ENCODE data around the gene TMEM190.

TMEM190 gene

DNA sequence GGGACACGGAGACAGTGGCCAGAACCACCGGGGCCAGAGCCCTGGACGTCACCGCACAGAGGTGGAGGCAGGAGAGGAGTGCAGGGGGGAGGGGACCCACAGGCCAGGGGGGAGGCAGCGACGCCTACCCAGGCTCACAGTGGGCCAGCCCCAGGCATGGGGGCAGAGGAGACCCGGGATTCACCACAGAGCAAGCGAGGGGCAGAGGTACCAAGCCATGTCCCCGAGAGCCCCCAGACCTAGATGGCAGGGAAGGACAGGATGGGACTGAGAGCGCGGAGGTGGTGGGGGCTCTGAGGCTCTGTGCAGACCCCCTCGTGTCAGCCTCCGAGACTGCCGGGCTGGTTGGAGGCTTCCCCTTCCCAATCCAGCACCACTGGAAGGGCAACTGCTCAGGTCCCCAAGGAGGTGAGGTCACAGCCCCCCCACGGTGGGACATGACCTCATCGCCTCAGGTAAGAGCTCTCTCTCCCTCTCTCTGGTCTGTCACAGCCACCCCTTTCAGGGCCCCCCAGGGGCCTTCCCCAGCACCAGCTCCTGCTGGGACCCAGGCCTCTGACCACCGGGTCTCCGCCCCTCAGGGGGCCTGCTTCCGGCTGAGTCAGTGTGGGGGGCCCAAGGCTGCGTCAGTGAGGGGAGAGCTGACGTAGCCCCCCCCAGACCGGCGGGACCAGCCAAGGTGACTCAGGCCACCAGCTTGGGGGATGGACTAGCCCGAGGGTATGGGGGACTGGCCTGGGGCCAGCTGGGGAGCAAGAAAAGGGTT lies 4.1 kb upstream of the TMEM190 start:
- no peak for DNase-seq

DNA sequence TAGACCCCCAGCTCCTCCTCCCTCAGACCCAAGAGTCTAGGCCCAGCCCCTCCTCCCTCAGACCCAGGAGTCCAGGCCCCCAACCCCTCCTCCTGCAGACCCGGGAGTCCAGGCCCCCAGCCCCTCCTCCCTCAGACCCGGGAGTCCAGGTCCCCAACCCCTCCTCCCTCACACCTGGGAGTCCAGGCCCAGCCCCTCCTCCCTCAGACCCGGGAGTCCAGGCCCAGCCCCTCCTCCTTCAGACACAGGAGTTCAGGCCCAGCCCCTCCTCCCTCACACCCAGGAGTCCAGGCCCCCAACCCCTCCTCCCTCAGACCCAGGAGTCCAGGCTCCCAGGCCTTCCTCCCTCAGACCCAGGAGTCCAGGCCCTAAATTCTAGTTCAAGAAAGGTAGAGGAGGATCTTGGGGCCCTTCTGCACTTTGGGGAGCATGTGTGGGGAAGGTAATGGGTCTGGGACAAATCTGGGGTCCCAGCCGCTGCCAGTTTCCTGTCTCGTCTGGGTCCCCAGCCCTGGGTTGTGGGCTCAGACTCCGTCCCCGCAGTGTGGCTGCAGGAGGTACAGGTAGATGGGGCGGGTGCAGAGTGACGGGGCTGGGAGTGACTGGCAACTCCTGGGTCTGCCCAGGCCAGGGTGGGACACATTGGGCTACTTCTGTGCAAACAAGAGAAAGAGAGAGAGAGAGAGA lies 3.2 kb upstream of the TMEM190 start:
- no peak for DNase-seq

DNA sequence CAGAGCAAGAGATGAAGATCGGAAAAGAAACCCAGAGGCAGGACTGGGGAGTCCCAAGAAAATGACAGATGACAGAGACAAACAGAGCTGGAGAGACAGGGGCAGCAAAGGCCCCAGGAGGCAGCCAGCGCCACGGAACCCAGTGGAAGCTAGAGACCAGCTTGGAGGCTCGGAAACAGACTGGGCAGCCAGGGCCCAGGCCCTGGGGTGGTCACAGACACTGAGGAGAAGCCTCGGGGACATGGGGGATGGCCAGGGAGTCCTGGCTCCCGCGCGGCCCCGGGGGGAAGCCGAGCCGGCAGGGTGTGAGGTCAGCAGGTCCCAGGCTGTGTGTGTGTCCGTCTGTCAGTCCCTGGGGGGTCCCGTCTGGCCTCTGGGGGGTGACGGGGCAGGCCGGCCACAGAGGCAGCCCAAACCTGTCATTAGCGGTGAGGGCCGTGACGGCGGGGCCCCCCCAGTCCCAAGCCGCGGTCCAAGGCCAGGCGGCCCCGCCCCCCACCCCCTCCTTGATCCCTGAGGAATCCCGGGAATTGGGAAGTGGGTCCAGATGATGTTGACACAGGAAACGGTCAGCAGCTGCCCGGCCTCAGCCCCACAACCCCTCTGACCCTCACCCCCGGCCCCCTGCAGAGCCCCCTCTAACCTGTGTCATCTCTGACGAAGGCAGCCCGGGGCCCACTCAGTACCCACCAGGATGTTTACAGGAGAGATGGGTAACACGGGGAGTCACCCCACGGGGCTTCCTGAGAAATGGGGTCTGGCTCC lies 2.5 kb upstream of the TMEM190 start:
- DNase-seq, result no peak

DNA sequence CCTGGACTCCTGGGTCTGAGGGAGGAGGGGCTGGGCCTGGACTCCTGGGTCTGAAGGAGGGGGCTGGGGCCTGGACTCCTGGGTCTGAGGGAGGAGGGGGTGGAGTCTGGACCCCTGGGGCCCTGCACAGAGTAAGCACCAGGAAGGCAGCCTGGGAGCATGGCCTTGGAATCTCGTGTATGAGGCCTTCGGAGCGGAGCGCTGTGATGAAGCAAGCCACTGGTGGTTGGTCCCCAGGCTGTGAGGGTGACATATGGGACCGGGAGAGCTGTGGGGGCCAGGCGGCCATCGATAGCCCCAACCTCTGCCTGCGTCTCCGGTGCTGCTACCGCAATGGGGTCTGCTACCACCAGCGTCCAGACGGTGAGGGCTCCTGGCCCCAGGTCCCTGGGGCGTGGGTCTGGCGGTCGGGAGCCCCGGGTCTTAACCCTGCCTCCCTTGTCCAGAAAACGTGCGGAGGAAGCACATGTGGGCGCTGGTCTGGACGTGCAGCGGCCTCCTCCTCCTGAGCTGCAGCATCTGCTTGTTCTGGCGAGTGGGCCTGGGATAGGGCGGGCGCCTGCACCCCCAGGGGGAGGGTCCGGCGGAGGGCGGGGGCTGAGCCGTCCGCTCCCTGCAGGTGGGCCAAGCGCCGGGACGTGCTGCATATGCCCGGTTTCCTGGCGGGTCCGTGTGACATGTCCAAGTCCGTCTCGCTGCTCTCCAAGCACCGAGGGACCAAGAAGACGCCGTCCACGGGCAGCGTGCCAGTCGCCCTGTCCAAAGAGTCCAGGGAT lies 918 bp downstream of the TMEM190 start:
- no peak for DNase-seq

DNA sequence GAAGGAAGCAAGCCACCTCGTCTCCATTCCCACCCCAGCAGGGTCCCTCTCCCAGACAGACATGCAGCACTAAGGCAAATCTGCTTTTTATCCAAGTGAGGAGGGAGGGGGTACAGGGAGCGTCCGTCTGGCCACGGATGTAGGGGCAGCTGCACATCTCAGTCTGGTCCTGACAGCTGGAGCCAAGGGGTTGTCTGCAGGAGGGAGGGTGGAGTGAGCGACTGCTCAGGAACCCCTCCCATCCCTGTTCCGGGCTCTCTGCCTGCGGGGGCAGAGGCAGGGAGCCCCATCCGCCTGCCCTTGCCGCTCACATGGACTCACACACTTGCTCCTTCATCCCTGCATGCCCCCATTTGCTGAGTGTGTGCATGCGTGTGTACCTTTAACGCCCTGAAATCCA lies 2.5 kb downstream of the TMEM190 start:
- DNase-seq, result no peak

DNA sequence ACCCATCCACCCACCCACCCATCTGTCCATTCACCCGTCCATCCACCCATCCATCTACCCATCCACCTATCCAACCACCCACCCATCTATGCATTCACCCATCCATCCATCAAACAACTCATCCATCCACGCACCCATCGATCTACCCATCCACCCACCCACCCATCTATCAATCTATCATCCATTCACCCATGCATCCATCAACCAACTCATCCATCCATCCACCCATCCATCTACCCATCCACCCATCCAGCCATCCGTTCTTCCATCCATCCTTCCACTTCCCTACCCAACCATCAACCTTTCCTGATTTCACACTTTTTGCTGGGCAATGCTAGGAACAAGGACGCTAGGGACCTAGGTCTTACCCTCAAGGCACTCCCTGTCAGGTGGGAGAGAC lies 5.4 kb downstream of the TMEM190 start:
- no peak for DNase-seq

DNA sequence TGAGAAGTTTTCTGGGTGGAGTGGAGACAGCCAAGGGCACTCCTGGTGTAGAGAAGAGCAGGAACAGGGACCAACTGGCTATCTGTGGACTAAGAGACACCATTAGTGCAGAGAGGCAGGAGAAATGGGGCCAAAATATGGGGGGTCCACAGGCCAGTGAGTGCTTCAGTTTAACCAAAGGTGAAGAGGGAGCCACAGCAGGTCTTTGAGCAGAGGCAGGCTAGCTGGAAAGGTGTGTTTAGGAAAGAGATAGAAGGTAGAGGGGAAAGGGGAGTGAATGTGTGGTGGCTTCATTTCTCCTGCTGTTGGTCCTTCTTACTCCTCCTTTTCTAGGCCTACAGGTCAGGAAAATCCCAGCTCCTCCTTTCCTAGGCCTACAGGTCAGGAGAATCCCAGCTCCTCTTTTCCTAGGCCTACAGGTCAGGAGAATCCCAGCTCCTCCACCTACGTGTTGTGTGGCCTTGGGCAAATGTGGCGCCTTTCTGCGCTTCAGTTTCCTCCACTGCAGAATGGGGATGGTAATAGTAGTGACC lies 6.0 kb downstream of the TMEM190 start:
- DNase-seq, result no peak

DNA sequence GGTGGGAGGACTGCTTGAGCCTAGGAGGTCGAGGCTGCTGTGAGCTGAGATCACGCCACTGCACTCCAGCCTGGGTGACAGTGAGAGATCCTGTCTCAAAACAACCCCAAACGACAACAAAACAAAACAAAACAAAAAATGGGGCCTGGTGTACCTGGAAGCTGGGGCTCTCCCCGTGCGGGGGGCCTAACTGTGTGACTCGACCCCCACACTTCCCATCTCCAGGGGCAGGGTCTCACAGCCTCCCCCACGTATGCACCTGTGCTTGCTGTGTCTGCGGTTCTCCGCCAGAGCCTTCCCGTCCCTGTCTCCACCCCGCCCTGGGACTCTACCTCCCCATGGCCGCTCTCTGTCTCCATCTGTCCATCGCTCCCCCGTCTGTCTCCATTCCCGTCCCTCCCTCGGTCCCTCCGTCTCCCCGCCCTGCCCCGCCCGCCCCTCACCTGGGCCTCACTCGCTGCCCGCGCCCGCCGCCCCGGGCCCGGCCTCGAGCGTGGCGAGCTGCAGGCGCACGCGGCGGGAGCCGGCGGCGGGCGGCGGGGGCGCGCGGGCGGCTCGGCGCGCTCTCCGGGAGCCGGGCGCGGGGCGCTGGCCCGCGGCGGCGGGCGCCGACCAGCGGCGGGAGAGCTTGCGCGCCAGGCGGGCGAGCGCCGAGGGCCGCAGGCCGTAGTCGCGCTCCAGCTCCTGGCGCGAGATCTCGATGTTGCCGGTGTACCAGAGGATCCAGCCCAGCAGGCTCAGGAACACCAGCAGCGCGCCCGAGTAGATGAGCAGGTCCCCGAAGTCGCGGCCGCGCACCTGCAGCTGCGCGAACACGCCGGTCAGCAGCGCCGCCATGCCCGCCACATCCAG lies 6.9 kb downstream of the TMEM190 start:
- peak; percentile 58 for DNase-seq

DNA sequence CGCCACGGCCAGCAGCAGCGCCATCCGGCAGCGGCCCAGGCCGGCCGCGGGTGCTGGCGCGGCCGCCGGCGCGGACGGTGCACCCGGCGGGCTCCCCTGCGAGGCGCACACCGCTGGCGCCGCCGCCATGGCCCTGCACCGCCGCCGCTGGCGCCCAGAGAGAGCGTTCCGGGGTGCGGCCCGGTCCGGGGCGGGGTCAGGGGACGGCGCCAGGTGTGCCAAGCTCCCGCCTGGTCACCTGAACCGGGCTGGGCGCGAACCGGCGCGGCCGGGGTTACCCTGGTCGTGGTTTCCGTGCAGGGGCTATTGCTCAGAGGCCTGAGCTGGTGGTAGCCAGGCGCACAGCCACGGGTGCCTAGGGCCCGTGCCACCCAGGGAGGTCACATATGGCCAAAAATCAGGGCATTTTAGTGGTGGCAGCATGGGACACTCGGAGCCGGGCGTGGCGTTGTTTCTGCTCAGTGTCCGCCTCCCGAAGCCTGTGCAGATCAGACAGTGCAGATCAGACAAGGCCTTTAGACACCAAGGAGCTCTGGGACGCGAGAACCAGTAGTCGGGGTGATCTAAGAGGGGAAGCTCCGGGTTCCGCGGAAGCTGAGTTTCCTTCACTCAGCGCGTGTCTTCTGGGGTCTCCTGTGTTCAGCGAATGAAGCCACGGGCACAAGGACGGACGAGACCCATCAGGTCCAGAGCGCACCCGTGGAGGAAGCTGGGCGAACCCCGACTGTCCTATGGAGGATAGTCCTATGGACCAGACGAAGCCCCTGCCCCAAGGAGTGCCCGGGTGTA lies 7.7 kb downstream of the TMEM190 start, which contains the start of gene TMEM238:
Gene TMEM238 (minus strand): TSS at position 162 of the 789 bp plus-strand sequence. CDS start 33 bp downstream, at position 129.
- DNase-seq, result peak; percentile 50

DNA sequence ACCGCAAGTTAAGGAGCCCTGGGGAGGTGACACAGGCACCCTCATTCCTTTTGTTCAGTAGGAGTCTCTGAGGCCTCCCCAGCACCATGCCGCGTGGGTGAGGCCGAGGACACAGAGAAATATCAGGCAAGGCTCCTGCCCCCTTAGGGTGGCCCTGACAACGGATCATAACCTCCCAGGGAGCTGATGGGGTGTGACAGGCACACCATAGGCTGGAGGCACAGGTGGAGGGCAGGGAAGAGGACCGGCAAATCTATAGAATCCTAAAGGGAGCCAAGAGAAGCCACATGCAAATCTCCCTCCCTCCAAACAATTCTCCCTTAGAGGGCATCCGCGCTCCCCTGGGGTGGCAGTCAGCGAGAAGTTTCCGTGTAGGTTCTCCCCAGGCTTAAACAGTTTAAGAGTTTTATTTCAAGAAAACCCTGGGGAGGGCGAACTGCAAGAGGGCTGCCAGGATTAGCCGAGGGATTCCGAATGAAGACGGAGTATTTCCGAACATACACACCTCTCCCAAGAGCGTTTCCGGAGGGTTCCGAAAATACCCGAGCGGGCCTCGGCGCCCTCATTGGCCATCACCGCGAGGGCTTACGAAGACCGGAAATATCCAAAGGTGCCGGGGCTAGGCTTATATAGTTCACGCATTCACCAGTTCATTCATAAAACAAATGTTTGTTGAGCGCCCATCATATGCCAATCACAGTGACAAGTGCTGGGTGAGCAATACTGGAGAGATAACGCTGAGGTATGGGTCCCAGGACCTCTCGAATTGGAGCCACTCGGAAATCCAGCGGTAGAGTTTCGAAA lies 8.5 kb downstream of the TMEM190 start:
- DNase-seq, result peak; percentile 98

DNA sequence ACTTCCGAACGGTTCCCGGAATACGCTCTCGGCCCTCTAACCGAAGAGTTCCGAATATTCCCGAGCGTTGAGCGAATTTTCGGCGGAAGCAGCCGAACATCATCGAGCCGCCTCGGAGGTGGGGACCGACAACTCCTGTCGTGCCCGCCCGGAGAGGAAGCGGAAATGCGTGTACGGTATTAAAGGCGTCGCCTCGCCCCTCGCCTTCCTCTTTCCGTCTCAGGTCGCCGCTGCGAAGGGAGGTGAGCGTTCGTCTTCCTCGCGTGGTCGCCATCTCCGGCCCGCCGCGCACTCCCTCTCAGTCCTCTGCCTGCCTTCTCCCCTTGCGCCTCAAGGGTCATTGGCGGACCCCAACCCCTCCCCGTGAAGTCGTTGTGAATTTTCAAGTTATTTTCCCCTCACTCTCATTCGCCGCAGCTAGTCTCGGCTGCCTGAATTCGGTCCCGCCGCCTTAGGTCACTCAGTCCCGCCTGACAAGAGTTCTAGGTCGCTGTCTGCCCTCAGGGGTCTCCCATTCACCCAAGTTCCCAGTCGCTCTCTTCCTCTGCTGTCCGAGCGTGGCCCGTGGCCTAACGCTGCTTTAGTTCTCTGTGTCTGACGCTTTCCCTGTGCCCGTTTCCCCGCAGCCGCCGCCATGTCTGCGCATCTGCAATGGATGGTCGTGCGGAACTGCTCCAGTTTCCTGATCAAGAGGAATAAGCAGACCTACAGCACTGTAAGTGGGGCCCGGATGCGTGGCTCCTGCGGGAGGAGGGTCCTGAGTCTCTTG lies 9.3 kb downstream of the TMEM190 start, which contains the start of gene RPL28:
Gene RPL28 (plus strand): TSS at position 209 of the 769 bp plus-strand sequence. CDS start 426 bp downstream, at position 635.
- peak; percentile 97 for DNase-seq

DNA sequence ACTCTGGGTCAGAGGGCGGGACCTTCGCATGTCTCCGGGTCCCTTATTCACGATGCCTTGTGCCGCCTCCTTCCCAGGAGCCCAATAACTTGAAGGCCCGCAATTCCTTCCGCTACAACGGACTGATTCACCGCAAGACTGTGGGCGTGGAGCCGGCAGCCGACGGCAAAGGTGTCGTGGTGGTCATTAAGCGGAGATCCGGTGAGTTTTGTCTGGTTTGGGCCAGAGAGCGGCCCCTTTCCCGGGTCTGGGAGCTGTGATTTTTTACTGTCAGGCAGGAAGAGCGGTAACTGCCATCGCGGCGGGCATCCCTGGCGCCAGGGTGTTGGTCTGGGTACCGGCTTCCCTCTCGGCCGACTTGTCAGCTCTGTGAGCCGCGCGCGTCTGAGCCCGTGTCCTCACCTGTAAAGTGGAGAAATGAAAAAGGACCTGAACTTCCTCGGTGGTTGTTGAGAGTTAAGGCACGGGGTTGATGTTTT lies 9.9 kb downstream of the TMEM190 start:
- peak; percentile 31 for DNase-seq

DNA sequence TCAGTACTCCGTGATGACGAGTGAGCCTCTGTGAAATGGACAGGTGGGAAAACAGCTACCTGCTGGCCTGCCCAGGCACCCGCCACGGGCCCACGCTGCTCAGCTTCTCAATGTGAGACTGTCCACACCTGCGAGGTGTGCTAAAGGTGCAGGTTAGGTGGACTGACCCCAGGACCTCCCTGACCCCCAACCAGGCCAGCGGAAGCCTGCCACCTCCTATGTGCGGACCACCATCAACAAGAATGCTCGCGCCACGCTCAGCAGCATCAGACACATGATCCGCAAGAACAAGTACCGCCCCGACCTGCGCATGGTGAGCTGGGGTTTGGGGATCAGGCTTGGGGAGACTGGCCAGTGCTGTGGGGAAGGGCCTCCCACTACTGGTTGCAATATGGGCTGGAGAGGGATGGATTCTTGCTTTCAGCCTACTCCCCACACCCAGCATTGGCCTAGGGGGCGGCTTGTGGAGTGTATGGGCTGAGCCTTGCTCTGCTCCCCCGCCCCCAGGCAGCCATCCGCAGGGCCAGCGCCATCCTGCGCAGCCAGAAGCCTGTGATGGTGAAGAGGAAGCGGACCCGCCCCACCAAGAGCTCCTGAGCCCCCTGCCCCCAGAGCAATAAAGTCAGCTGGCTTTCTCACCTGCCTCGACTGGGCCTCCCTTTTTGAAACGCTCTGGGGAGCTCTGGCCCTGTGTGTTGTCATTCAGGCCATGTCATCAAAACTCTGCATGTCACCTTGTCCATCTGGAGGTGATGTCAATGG lies 11.3 kb downstream of the TMEM190 start:
- DNase-seq, result no peak

DNA sequence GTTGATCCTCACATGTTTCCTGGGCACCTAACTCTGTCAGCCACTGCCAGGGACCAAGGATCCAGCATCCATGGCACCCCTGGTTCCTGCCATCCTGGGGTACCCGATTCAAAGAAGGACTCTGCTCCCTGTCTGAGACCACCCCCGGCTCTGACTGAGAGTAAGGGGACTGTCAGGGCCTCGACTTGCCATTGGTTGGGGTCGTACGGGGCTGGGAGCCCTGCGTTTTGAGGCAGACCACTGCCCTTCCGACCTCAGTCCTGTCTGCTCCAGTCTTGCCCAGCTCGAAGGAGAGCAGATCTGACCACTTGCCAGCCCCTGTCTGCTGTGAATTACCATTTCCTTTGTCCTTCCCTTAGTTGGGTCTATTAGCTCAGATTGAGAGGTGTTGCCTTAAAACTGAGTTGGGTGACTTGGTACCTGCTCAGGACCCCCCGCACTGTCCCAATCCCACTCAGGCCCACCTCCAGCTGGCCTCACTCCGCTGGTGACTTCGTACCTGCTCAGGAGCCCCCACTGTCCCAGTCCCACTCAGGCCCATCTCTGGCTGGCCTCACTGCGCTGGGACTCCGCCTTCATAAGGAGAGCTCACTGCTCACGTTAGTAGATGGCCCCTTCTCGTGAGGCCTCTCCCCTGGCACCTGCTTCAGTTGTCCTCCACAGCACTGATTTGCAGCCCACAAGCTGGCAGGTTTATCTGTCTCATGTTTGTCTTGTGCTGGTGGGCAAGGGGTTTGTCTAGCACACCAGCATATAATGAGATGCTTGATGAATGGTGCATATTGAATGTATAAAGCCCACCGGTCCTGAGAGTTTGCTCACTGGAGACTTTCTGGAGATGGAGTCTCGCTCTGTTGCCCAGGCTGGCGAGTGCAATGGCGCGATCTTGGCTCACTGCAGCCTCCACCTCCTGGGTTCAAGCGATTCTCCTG lies 13.0 kb downstream of the TMEM190 start:
- DNase-seq, result no peak

DNA sequence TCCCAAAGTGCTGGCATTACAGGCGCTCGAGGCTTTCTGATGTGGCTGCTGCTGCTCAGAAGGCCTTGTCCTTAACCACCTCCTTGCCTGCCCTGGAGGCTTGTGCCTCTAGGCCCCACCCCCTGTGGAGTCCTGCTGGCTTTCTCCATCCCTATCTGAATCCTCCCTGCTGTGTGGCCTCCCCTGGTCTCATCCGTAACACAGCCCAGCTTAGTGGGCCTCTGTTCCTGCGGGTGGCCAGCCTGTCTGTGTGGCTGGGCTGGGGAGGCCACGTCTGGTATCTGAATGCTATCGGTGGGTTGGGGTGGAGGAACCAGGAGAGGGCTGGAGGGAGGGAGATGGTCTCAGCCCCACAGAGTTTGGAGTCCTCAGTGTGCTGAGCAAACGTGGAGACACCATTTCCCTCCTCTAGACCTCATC lies 13.8 kb downstream of the TMEM190 start:
- DNase-seq, result peak; percentile 19

DNA sequence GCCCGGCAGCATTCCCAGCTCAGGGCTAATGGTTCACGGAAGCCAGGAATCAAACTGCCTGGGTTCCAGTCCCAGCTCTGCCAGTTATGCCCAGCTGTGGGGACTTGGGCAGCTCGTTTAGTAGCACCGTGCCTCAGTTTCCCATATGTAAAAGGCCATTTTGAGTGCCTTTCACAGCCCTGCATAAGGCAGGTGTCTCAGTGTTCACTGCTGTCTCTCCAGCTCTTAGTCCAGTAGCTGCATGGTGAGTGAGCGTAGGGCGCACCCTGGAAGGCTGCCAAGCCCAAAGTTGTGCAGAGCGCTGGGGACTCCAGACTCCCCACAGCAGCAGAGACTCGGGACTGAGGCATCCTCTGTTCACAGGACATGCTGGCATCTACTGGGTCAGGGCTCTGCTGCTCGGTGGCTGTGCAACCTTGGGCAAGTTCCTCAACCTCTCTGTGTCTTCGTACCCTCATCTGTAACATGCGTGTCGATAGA lies 14.6 kb downstream of the TMEM190 start:
- no peak for DNase-seq

Measured in stimulated activated CD4-positive, alpha-beta T cell treated with anti-CD3 and anti-CD28 coated beads, Interleukin-4, amount 100 ng/mL, for 1 hour (primary cell).